Embryonic facial prominence (tissue), 1 donor: ENCODE measurements around the gene LYRM1.
"Not testable (repeated sequence)": the region's sequence is repeated elsewhere in the genome, so short reads cannot be mapped to it uniquely, and the experiment has no call there.

Source experiments
- DNase-seq: peaks from one replicate; pipeline ENCODE4 v3.0.0-alpha.2; 2016; ENCODE audit errors: extremely low spot score

The LYRM1 gene, protein sequence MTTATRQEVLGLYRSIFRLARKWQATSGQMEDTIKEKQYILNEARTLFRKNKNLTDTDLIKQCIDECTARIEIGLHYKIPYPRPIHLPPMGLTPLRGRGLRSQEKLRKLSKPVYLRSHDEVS

DNA sequence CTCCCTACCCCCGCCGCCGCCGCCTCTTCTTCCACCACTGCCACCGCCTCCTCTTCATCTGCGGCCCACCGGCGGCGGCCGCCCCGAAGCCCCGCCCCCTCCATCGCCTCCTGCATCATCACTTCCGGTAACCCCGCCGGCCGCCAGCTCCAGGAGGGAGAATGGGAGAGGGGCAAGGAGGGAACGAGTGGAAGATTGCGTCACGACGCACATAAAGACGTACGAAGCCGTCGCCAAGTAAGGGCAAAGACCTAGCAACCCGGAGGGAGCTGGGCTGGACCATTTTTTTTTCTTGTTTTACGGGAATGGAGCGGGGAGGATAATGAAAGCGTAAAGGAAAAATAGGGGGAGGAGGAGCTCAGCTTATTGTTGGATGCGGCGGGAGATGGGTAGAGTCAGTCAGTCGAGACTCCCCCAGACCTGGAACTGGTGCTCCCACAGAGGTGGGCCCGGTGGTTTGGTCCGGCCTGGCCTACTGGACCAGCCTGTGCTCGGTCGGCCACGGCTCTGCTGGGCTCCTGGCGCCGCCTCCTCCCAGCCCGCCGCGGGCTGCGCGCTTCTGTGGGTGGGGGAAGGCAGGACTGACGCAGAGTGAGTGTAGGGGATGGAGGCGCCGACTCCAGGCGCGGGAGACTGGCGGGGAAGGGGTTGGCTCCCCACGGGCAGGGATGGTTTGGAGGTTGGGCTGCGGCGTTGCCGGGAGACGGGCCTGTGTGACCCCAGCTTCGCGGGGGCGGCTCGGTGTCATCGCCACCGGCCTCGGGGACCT, at the start of gene LYRM1, which contains the start of gene DCUN1D3:
Gene LYRM1 (plus strand): TSS at position 473 of the 769 bp plus-strand sequence. CDS start 14,785 bp downstream, outside the sequence.
Gene DCUN1D3 (minus strand): TSS at position 60 of the 769 bp plus-strand sequence. CDS start 37,820 bp downstream, outside the sequence.
- peak; percentile 99 for DNase-seq

DNA sequence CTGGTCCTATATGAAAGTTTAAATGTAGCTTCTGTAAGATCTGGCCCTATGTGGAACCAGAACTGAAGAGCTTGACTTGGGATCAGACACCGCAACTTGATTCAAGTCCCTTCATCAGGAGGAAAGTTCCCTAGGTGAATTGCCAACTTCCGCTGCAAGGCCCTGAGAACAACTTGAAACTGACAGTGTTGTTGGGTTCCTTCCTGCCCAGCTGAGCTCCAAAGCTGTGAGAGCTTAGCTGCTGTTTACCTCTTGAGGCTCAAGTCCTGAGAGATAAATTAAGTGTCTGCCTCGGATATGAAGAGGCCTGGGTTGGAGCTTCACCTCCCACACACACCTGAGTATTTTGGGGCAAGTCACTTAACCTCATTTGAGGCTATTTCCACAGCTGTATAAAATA, 49.6 kb upstream of the LYRM1 start:
- DNase-seq: no peak

DNA sequence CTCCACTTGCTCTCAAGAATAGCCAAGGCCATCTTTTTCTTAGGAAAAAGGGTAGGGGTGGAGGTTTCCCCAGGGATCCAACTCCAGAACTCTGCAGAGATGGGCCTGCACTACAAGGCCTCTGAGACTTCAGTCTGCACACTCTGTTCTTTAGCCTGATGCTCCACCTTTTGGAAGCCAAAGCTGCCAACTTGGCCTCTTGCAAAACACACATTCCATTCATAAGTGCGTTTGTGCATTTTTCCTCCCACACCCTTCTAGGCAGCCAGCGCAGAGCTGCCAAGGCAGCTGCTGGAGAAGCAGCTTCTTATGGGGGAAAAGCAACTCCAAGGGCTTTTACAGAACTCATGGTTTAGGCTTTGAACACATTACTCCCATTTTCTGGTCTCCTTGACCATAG, 49.0 kb upstream of the LYRM1 start:
- DNase-seq: no peak

DNA sequence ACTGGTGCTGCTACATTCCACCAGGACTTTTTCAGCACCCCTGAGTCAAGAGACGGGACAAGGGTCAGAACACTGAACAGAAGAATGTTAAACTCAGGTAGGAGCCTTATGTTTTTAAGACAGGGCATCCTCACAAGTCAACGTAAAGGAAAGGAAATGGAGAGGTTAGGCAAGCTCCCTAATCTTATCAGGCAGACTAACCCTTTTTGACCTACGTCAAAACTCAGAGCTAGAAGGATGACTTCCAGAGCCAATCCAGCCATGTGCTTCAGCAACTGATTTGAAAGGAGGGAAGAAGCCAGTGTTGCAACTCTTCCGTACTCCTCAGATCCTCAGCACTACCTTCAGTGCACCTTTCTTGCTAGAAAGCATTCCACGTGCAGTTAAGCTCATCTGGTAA, 47.4 kb upstream of the LYRM1 start:
- no peak for DNase-seq

DNA sequence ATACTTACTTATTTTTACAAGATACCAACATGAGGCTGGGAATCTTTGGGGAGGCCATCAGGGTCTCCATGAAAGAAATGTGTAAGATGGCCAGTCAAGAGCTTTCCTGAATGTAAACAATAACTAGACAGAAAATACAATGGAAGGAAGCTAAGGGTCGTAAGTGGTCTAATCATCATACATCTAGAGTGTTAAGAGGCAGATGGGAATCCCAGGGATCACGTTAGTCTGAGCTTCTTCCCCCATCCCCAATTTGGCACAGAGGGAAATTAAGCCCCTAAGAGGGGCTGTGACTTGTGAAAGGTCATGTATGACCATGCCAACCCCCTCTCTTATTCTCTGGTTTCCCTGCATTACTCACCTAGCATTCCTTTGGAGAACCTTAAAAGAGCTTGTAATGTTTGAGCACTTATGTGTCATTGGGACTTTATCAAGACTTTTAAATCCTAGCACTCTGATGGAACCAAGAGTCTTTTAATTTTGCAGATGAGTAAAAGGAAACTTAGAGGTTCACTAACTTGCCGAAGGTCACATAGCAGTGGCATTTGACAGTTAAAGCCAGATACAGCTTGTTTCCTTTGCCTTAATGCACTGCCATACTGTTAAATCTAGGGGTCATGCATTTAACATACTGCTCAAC, 46.5 kb upstream of the LYRM1 start:
- DNase-seq: no peak

DNA sequence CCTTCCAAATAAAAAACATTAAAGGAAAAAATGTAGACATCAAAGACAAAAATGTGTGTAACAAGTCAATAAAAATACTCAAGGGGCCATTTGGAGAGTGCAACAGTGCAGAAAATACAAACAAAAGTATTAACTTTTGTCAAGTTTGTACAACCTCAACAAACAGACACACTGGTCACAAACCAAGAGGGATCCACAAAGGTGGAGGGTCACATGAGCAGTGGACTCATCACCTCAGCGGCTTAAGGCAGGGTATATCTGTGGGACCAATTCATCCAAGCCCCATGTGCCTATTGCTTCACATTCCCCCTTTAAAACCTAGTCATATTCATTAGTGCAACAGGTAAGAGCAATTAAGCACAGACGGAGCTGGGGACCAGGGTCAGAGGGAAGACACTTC, 45.6 kb upstream of the LYRM1 start:
- DNase-seq: no peak

DNA sequence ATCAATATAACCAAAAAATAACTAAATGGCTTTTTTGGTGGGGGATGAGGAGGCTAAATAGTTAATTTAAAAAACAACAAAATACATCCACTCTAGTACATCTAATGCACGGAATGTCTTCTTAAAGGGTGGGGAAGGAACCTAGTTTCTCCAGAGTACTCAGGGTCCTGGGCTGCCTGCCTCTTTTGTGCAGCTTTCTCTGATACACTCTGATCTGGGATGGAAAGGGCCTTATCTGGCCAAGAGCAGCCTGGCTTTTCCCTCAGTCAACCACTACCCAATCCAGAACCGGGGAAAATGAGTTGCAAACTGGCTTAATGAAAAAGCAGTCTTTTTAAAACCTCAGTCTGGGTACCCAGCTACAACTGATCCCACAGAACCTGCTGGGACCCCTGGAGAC, 43.3 kb upstream of the LYRM1 start:
- no peak for DNase-seq

DNA sequence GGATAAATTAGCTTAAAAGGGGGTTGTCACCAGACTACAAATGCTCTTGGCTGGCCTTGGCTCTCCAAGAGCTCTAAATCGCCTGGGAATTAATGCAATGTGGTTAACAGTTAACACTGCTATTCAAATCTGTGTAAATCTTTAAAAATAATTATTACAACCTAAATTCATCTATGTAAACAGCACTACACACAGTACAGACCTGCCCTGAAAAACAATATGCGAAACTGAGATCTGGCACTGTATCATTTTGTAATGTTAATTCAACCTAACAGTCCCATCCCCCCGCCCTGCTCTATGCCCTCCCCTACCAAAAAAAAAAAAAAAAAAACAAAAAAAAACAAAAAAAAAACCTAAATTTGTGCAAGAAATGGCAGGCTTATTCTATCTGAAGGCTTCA, 41.3 kb upstream of the LYRM1 start:
- no peak for DNase-seq

DNA sequence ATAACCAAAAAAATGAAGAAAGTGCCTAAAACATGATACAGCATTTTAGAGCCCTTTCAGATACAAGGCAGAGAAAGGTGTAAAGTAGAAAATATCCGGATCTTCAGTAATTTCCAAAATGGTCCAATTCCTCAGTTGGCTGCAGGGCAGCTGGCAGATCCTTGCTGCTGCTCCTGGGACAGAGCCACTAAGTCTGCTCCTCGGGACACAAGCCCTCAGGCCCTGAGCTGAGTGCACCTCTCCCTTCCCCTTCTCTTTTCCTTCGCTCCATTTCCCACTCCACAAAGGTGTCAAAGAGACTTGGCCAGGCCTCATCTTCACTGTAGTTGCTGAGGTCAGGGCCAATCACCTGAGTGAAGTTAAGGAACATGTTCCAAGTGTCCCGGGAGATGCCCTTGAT, 40.9 kb upstream of the LYRM1 start:
- DNase-seq: no peak

DNA sequence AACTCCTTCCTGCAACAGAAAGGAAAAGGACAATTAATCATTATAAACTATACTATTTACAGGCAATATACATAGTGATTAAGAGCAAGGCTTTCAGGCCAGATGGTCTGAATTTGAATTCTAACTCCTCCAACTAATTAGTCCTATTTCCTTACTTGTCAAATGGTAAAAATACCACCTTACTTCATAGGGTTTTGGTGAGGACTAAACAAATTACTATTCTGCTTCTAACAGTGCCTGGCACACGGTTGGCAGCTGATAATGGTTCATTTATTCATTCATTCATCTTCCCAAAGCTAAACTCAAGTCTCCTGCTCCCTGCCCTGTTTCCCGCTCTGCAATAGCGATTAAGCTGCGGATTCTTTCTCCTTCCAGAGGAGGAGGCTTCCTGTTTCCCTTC, 40.2 kb upstream of the LYRM1 start:
- no peak for DNase-seq

DNA sequence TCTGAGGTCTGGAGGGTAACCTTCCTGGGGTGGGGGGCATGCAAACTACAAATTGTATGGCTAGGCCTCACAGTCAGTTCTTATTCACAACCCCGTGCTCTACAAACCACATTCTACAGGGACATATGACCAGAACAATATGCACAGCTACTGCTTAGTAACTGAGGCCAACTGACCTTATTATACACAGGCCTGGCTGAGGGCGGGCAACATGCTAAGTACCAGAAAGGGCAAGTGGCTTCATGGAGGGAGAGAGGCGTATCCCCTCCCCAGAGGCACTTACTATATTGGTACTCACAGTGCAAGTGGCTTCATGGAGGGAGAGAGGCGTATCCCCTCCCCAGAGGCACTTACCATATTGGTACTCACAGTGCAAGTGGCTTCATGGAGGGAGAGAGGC, 39.6 kb upstream of the LYRM1 start:
- DNase-seq: not testable (repeated sequence)

DNA sequence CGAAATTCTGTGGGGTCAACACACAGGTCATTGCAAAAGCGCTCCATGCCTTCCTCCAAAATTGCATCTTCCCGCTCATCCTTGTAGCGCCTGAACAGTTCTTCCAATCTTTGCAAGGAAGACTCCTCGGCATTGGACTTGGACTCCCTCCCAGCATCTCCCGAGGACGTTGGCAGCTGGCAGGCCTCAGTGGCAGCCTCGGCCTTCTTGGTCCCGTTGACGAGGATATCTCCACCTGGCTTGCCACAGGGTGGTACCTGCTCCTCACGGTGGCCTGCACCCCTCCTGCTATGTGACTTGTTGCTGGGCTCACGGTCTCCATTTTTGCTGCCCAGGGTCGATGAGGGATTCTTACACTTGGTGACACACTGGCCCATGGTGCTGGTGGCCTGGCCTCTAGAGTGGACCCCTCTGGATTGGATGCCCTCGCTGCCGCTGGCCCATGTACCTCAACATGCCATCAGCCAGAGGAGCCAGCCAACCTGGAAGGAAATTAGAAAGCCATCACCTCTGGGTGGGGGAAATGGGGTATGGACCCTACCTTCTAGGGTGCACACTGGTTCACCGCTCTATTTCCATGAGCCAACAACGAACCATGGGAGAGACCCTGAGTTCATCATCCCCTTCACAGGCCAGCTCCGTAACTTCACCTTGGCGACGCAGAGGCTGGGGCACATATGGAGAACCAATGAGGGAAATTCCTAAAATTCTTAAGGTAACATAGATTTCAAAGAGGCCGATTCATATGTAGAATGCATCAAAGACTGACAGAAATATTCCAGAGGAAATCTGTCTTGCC, 38.2 kb upstream of the LYRM1 start:
- DNase-seq: no peak

DNA sequence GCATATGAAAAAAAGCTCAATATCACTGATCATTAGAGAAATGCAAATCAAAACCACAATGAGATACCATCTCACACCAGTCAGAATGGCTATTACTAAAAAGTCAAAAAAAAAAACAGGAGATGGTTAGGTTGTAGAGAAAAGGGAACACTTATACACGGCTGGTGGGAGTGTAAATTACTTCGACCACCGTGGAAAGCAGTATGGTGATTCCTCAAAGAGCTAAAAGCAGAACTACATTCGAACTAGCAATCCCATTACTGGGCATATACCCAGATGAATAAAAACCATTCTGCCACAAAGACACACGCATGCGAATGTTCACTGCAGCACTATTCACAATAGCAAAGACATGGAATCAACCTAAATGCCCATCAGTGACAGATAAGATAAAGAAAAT, 36.2 kb upstream of the LYRM1 start:
- not testable (repeated sequence) for DNase-seq

DNA sequence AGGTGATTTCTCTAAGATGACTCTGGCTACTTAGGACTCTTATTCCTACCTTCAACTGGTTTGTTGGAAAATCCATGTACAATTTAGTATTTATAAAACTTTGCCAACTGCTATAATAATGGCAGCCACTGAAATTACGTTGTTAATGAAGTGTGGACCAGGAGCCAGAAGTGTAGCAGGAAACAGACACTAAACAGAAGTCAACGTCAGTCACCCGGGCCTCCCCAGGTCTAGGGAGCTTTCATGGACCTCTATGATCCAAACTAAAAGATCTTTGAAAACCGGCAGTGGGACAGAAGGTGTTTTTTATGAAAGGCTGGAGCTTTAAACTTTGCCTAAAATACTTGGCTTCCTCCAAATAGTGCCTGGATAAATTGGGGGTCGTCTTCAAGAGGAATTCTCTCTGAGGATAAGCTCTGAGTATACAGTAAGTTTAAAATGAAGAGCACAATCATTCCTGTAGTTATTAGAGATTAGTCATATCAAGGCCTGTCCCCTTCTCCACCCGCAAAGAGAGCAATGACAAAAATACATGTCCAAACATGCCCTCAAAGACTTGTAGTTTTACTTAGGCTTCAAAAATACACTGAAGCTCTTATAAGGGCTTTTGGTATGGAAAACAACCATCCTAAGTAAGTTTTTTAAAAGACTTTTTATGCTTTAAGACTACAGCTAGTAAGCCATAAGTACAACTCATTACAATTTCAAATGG, 35.0 kb upstream of the LYRM1 start:
- DNase-seq: no peak

DNA sequence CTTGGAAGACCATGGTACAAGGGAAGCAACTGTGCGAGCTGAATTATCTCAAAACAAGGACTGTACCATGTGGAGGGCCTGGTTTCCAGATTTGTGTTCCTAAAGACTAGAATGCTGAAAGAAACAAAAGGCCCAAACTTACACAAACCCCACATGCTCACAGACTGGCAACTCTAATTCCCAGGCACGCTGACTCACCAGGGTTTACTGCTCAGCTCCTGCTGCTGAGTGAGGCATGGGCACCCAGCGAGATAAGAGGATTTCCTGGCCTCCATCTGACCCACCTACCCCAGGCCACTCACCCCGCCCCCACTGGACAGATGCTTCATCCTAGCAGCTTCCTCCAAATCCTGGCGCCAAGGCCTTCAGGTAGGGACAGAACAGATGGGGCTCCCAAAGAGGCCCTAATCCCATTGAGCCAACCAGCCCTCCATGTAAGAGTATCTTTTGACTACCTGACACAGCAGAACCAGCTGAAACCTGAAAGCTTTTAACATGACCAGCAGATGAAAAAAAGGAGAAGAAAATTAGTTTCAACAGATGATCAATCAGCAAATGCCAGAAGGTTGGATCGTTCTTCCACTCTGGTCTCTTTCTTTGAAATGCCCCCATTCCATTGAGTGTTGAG, 34.3 kb upstream of the LYRM1 start:
- DNase-seq: no peak

DNA sequence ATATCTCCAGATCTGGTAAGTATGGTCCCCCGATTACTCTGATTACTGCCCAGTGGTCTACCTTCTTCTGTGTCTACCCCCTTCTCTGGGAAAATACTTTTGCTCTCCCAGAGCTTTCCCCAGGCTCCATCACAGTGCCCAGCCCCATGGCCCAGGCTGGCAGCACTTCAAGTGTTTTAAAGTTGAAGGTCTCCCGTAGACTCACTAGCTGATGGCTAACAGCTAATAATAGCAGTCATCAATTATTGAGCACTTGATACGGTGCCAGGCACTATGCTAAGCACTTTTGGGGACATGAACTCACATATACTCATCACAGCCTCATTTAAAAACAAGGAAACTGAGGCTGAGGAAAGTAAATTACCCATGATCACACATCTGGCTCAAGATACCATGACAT, 33.8 kb upstream of the LYRM1 start:
- no peak for DNase-seq

DNA sequence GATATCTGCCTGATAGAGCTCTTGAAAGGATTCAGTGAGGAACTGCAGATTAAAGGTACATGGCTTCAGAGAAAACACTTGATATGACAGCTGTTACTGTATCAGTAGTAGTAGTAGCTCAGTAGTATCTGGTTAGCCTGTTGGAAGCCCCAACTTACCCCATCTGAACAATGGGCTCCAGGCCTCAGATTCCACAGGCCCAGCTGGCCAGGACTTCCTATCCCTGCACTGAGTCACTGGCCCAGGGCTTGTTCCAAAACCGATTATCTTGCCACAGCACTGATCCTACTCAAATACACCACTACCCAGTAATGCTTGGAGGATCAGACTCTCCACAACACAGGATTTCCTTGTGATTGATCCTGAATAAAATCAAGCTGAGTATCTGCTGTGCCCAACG, 33.0 kb upstream of the LYRM1 start:
- no peak for DNase-seq

DNA sequence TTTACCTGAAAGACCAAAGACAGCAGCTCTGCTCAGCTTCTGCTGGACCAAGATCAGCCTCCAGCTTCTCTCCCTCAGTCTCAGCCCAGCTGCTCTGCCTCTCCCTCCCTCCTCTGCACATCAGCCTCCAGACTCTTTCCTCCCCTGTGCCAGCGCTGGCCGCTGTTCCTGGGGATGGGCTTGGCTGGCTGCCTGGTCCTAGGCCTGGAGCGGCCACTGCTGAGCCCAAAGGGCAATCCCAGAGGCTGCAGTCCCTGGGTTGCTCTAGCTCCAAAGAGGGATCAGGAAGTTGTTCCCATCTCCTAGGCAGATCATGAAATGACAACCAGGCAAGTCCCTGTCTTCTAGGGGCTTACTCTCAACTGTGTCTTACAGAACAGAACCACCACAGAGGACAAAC, 31.7 kb upstream of the LYRM1 start:
- no peak for DNase-seq

DNA sequence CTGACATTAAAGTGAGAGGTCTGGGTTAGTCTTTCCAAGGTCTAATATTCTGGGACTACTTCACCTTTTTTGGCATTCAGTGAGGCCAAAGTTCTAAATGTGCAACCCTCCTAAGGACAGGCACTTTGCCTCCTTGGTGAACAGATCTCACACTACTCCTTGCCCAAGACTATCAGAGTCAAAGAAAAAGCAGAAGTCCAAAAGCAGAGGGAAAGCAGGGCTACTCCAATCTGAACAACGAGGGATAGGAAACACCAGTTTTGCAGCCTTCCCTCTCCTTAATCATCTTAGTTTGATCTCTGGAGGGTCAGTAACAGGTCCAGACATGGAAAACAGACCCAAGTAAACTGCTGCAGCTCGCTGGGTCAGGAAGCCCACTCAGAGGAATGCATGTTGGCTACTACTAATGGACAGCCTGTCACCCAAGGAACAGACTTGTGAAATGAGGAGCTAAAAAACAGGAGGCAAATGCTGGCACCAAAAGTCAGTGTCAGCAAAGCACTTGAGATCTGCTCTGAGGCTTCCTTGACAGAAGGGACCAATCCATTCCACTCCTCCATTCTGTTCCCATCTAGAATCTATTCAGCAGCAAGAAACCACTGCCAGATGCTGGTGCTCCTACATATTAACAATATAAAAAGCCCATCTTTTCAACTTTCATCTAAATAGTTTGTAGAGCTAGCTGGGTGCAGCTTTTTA, 30.3 kb upstream of the LYRM1 start:
- no peak for DNase-seq

DNA sequence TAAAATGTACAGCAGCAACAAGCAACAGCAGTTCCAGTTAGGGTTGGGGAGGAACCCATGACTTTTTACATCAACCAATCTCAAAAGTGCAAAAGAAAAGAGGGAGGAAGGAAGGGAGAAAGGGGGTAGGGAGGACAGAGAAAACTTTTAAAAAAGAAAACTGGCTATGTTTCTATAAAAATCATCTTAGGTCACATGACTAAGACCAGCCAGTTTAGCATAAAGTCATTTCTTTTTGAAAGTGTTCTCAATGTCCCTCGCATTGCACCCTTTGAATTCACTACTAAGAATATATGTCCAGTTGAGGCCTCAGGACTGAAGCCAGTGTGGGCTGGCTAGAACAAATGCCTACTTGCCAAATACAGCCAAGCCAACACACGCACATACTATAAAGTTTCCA, 29.3 kb upstream of the LYRM1 start:
- no peak for DNase-seq
